Lung (tissue), 12 donors: ENCODE results near the gene CES3. TPM values are rescaled to one million over a fixed set of nuclear protein-coding genes. Genes with fewer than 3 reads are reported as not detected.

ENCODE experiments used
- ATAC-seq: fragments of 200-7000 bp; cut with Tn5 transposase; one replicate; pipeline ENCODE4 v1.9.1; 2020; ENCODE audit warnings: moderate number of reproducible peaks; ENCODE audit not compliant: insufficient read depth, low FRiP score
- DNase-seq, 3 donors: peaks; one replicate each; pipeline ENCODE4 v3.0.0-alpha.2; 2013 to 2017
- H3K27ac ChIP-seq, 2 donors: one replicate each; pipeline ENCODE4 v1.5.1; 2013; ENCODE audit warnings: mild to moderate bottlenecking in 2 of 2, moderate library complexity in 2 of 2, control low read depth in 1 of 2, inconsistent platforms in 1 of 2, low read depth in 1 of 2, low read length in 1 of 2
- H3K27me3 ChIP-seq, 3 donors: one replicate each; pipeline ENCODE4 v1.5.1; 2013; ENCODE audit warnings: low read length in 2 of 3; ENCODE audit not compliant: control insufficient read depth in 3 of 3, insufficient read depth in 3 of 3
- H3K36me3 ChIP-seq, 4 donors: one replicate each; pipeline ENCODE4 v1.5.1; 2013; ENCODE audit warnings: low read length in 4 of 4, mild to moderate bottlenecking in 1 of 4, moderate library complexity in 1 of 4; ENCODE audit not compliant: control insufficient read depth in 4 of 4, insufficient read depth in 4 of 4
- H3K4me1 ChIP-seq, 5 donors: one replicate each; pipeline ENCODE4 v1.5.1; 2013; ENCODE audit warnings: low read length in 5 of 5, mild to moderate bottlenecking in 2 of 5, moderate library complexity in 1 of 5; ENCODE audit not compliant: control insufficient read depth in 5 of 5, insufficient read depth in 5 of 5
- H3K4me3 ChIP-seq: one replicate; pipeline ENCODE4 v1.5.1; 2013; ENCODE audit warnings: mild to moderate bottlenecking, control low read depth, moderate library complexity
- H3K9ac ChIP-seq, 2 donors: one replicate each; pipeline ENCODE4 v1.5.1; 2013; ENCODE audit warnings: low read length in 2 of 2, control low read depth in 1 of 2; ENCODE audit not compliant: insufficient read depth in 1 of 2
- H3K9me3 ChIP-seq, 4 donors: one replicate each; pipeline ENCODE4 v1.5.1; 2013; ENCODE audit warnings: low read length in 3 of 4, mild to moderate bottlenecking in 1 of 4, moderate library complexity in 1 of 4; ENCODE audit not compliant: control insufficient read depth in 4 of 4, insufficient read depth in 3 of 4
- WGBS, 2 donors: extraction: QIAGEN DNeasy Blood & Tissue Kit; methylation state at CpG; one replicate each; pipeline ENCODE4 v1.1.7; 2013; 5-methylcytosine and 5-hydroxymethylcytosine counted together
- polyA plus RNA-seq, 2 donors: library from polyadenylated mRNA; stranded (reverse); fragments of 200-250 nt; gene quantifications; one replicate each; pipeline ENCODE4 v1.2.1, GENCODE V29; 2013
- total RNA-seq, 2 donors: library from RNA; depleted of rRNA in 1 of 2; stranded (reverse); fragments of >200 nt in 1 of 2; gene quantifications; one replicate each; pipeline ENCODE4 v1.2.1, GENCODE V29; 2014 to 2021
- TF ChIP-seq, protein P1 (sequence below): IDR thresholded peaks from 2 replicates; pipeline ENCODE4 v1.5.1; 2012; ENCODE audit warnings: mild to moderate bottlenecking; ENCODE audit errors: control extremely low read depth, extremely low read depth
- donor health status: control.
- donor health status: control.
- donor health status: Bipolar disorder and iron deficiency.
- donor health status: healthy.
- donor health status: DM: yes; HTN: yes; CAD: no.

Gene CES3
- total and polyA plus RNA-seq, 4 donors: 0.57 to 2.6 (median 0.91) TPM

DNA sequence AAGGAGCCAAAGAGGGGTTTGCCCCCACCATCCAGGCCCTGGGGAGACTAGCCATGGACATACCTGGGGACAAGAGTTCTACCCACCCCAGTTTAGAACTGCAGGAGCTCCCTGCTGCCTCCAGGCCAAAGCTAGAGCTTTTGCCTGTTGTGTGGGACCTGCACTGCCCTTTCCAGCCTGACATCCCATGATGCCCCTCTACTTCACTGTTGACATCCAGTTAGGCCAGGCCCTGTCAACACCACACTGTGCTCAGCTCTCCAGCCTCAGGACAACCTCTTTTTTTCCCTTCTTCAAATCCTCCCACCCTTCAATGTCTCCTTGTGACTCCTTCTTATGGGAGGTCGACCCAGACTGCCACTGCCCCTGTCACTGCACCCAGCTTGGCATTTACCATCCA, 48.1 kb downstream of the CES3 start:
- ATAC-seq (no peak), DNase-seq (no peak)
- Histone ChIP-seq H3K4me3 (no peak overlapping the region), H3K27ac (no peak overlapping the region), H3K9ac (no peak overlapping the region), H3K27me3 (no peaks in the 10 kb centered on the region), H3K4me1 (peaks cover 0 to 9% (median 3%) of the 10 kb centered on the region in 5 donors), H3K36me3 (peaks cover 0 to 1% (median 0%) of the 10 kb centered on the region in 4 donors), H3K9me3 (no peaks in the 10 kb centered on the region)
- WGBS, 2 donors: 77 to 82% methylated on average over 1 of the region's 1 CpG
- TF ChIP-seq, protein P1, sequence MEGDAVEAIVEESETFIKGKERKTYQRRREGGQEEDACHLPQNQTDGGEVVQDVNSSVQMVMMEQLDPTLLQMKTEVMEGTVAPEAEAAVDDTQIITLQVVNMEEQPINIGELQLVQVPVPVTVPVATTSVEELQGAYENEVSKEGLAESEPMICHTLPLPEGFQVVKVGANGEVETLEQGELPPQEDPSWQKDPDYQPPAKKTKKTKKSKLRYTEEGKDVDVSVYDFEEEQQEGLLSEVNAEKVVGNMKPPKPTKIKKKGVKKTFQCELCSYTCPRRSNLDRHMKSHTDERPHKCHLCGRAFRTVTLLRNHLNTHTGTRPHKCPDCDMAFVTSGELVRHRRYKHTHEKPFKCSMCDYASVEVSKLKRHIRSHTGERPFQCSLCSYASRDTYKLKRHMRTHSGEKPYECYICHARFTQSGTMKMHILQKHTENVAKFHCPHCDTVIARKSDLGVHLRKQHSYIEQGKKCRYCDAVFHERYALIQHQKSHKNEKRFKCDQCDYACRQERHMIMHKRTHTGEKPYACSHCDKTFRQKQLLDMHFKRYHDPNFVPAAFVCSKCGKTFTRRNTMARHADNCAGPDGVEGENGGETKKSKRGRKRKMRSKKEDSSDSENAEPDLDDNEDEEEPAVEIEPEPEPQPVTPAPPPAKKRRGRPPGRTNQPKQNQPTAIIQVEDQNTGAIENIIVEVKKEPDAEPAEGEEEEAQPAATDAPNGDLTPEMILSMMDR: no peak

DNA sequence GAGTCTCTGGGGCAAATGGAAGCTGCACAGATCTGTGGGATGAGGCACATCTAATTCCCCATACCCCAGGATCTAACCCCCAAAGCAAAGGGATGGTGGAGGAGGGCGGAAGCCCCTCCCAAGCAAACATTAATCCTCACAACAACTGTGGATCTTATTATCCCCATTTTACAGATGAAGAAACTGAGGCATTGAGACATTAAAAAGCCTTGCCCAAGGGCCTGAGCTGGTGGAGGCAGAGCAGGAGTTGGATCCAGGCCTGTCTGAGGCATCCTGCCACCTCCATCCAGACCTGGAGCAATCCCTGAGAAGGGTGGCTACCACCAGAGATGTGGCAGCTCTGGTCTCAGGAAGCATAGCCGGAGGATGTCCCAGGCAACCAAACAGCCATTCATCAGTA, 50.2 kb downstream of the CES3 start:
- no peaks in the 10 kb centered on the region for H3K36me3 ChIP-seq
- H3K9ac ChIP-seq: no peak overlapping the region
- ATAC-seq (no peak), DNase-seq (no peak)
- WGBS, 2 donors: 97% methylated on average over 2 of the region's 2 CpGs
- H3K9me3 ChIP-seq: no peaks in the 10 kb centered on the region
- no peaks in the 10 kb centered on the region for H3K27me3 ChIP-seq
- H3K27ac ChIP-seq: no peak overlapping the region
- TF ChIP-seq, protein P1: no peak
- peaks cover 0 to 18% (median 7%) of the 10 kb centered on the region in 5 donors for H3K4me1 ChIP-seq
- no peak overlapping the region for H3K4me3 ChIP-seq

DNA sequence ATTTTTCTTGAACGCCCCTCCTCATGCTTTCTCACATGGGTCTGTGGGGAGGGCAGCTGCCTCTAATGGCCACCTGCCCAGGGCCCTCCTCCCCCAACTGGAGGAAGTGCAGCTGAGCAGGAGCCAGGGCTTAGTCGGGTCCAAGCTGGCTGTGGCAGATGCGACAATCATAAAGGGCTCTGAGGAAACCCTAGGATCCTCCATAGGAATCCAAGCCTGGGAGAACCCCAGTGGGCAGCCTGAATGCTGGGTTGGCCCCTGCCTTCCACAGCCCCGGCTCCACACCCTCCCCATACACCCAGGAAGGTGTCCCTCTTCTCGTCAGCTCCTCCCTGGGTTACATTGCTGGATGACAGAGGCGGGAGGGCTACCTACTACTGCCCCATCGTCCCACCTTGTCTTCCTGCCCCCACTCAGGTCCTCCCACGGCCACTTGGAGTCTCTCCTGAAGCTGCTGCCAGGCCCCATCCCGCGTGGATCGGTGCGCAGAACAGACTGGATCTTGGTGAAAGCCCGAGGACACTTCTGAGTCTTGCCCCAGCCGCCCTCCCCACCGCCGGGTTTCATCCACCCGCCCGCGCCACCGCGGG, 52.3 kb downstream of the CES3 start:
- no peak overlapping the region for H3K27ac ChIP-seq
- TF ChIP-seq, protein P1: no peak
- DNase-seq (peak; percentile 39 to 72 (median 53)), ATAC-seq (no peak)
- WGBS, 2 donors: 11% methylated on average over 20 to 21 of the region's 21 CpGs
- H3K9ac ChIP-seq: no peak overlapping the region
- no peaks in the 10 kb centered on the region for H3K36me3 ChIP-seq
- H3K4me3 ChIP-seq: peak overlapping the region; percentile 18
- H3K27me3 ChIP-seq: no peaks in the 10 kb centered on the region
- peaks cover 0 to 18% (median 7%) of the 10 kb centered on the region in 5 donors for H3K4me1 ChIP-seq
- H3K9me3 ChIP-seq: no peaks in the 10 kb centered on the region
